PC-3 (cell line): ENCODE data around the gene ZNF611.

Source experiments
- CTCF ChIP-seq: fragments of 300-600 bp; sonication (generic); conservative IDR thresholded peaks from 2 replicates; pipeline ENCODE4 v1.5.1; 2017; ENCODE audit warnings: antibody characterized with exemption, low read depth, mild to moderate bottlenecking, low read length
- EZH2phosphoT487 ChIP-seq: fragments of 300-600 bp; sonication (generic); IDR thresholded peaks from 2 replicates; pipeline ENCODE4 v1.6.1; 2018; ENCODE audit warnings: mild to moderate bottlenecking, antibody characterized with exemption, low read length, borderline replicate concordance

GRCh38 chr19:52710538-52710937 lies 24.3 kb downstream of the ZNF611 start:
- TF ChIP-seq CTCF (no peak), EZH2phosphoT487 (no peak)
